HG02885 (cell line): Measurements from ENCODE around the gene CLSTN1.
"Not testable (repeated sequence)": the region's sequence is repeated elsewhere in the genome, so short reads cannot be mapped to it uniquely, and the experiment has no call there.

ENCODE experiments used
- ATAC-seq: cut with Tn5 transposase; IDR thresholded peaks from one replicate; pipeline ENCODE4 v1.9.1; 2021; ENCODE audit warnings: mild to moderate bottlenecking; ENCODE audit not compliant: unreplicated experiment, poor library complexity

CLSTN1 gene

DNA sequence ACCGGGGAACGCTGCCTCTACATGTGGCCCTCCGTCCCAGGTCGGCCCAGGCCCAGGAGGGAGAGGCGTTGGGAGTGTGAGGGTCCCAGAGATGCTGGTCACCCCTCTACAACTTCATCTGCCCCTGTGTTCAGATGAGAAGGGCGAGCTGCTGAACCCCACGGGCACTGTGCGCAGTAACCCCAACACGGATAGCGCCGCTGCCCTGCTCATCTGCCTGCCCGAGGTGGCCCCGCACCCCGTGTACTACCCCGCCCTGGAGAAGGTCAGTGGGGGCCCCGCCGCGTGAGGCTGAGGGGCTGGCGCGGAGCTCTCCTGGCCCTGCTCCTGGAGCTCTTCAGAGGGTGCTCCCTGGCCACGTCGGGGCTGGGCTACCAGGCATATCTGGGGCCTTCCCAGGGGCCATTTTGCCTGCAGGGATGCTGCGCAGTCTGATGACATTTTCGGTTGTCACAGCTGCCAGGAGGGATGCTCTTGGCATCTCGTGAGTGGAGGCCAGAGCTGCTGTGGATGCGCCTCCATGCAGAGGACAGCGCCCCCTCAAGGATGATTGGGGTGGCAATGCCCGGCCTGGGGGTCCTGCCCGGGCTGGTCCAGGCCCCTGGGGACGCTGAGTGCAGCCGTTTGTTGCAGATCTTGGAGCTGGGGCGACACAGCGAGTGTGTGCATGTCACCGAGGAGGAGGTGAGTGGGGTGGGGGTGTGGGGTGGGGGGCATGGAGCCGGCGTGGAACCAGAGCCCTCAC, 103.6 kb downstream of the CLSTN1 start:
- no peak for ATAC-seq

DNA sequence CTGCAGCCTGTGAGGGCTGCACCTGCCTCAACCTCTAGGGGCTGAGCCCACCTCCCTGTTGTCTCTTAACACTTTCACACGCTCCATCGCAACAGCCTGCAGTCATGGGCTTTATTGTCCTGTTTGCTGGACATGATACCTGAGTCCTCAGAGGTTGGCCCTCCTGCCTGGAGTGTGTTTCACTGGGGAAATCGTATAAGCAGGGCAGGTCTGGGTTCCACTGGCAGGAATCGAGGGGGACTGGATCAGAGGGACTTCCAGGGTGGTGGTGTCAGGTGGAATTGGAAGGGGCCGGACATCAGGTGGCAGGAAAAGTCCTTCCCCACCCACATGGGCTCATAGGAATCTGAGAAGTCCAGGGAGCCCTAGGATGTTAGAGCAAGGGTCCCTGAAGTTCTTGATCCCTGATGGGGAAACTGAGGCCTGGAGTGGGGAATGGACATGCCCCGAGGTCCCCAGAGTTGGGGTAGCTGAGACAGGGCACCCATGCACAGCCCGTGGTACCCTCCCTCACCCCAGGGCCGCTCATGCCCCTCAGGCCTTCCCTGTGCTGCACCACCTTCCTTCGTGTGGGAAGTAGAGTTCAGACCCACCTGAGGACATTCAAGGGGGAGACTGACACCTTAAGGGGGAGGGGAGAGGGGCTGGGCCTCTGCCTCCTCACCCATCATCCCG, 105.6 kb downstream of the CLSTN1 start:
- no peak for ATAC-seq

DNA sequence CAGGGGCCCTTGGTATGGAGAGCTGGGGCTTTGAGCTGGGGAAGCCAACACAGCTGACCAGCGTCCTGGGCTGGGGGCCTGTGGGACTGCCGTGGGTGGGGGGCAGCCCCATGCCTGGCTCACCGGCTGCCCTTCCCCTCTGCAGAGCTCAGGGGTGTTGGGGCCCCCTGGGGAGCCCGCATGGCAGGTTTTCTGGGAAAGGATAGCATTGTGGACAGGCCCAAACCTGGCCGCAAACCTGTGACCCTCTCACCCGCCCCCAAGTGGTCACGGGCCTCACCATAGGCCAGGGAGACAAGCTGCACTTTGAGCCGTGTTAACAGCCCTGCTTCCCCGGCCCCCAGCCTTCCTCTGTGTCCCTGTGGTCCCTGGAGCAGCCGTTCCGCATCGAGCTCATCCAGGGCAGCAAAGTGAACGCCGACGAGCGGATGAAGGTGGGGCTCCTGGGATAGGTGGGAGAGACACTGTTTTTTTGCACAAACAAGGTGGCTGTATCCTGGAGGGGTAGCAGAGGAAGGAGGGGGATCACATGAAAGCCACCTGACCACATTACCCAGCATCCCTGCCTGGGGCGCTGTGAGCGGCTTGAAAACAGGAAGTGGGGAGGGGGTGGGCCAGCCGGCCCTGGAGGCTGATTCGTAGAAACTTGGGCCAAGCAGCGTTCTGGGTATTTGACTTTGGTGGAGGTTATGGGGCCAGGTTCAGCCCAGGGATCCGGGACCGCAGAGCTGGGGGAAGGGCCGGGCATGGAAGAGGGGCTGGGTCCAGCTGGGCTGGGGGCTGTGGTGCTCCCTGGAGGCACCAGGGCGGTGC, 106.4 kb downstream of the CLSTN1 start:
- ATAC-seq, result peak; percentile 55

DNA sequence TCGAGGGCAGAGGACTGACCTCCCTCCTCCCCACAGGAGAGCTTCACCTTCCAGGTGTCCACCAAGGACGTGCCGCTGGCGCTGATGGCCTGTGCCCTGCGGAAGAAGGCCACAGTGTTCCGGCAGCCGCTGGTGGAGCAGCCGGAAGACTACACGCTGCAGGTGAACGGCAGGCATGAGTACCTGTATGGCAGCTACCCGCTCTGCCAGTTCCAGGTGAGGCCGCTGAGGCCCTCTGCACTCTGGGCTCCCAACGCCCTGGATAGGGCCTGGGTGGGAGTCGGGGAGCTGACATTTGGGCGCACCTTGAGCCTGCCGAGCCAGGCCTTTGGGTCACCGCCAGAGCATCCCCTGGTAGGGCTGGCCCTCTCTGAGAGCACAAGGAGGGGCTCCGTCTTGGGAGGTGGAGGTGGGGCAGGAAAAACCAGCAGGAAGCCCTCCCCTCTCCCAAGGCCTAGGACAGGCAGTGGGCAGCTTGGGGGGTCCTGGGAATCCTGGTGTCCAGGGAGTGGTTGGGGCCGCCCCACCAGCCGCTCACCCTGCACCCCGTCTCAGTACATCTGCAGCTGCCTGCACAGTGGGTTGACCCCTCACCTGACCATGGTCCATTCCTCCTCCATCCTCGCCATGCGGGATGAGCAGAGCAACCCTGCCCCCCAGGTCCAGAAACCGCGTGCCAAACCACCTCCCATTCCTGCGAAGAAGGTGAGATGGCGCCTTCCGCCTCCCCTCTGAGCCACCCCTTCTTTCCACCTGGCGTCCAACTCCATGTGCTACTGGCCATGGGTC, 107.2 kb downstream of the CLSTN1 start:
- no peak for ATAC-seq

DNA sequence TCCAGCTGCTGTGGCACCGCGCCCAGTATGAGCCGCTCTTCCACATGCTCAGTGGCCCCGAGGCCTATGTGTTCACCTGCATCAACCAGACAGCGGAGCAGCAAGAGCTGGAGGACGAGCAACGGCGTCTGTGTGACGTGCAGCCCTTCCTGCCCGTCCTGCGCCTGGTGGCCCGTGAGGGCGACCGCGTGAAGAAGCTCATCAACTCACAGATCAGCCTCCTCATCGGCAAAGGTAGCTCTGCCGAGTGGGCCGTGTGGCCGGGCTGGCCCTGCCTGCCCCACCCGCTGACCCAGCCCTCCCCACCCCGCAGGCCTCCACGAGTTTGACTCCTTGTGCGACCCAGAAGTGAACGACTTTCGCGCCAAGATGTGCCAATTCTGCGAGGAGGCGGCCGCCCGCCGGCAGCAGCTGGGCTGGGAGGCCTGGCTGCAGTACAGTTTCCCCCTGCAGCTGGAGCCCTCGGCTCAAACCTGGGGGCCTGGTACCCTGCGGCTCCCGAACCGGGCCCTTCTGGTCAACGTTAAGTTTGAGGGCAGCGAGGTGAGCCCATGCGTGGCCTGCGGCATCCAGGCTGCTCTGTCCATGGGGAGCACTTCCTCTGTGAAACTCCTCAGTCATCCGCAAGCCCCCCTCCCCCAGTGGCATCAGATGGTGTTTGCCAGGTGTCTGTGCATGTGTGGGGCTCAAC, 108.1 kb downstream of the CLSTN1 start:
- ATAC-seq, result no peak

DNA sequence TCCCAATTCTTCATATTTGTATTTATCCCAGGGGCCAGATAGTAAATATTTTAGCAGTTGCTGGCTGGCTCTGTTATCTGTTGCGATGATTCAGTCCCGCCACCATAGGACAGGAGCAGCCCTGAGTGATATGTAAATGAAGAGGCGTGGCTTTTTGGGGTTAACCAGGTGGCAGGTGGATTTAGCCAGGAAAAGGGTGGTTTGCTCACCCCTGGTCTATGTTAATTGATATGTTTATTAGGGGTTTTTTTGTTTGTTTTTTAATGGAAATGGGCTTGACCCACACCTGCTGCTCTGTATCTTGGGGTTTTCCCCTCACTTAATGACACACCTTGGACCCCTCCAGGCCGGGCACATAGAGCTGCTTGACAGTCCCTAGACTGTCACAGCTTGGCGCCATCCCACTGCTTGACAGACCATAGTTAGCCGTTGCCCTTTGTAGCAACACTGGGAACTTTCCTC, 109.5 kb downstream of the CLSTN1 start:
- no peak for ATAC-seq

DNA sequence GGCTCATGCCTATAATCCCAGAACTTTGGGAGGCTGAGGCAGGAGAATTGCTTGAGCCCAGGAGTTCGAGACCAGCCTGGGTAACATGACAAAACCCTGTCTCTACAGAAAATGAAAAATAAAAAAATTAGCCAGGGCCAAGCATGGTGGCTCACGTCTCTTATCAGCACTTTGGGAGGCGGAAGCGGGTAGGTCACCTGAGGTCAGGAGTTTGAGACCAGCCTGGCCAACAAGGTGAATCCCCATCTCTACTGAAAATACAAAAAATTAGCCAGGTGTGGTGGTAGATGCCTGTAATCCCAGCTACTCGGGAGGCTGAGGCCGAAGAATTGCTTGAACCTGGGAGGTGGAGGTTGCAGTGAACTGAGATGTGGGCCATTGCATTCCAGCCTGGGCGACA, 111.0 kb downstream of the CLSTN1 start:
- not testable (repeated sequence) for ATAC-seq

DNA sequence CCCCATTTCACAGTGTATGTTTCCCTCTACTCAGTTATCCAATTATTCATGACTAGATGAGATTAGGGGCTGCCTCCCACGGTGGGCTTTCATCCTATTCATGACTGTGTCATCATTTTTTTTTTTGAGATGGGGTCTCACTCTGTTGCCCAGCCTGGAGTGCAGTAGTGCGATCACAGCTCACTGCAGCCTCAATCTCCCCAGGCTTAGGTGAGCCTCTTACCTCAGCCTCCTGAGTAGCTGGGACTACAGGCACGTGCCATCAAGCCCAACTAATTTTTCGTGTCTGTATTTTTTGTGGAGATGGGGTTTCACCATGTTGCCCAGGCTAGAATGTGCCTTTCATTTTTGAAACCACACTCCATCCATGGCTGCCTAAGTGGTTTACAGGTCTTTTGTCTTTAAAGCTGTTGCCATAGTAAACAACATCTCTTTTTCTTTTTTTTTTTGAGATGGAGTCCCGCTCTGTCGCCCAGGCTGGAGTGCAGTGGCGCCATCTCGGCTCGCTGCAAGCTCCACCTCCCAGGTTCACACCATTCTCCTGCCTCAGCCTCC, 112.2 kb downstream of the CLSTN1 start:
- no peak for ATAC-seq

DNA sequence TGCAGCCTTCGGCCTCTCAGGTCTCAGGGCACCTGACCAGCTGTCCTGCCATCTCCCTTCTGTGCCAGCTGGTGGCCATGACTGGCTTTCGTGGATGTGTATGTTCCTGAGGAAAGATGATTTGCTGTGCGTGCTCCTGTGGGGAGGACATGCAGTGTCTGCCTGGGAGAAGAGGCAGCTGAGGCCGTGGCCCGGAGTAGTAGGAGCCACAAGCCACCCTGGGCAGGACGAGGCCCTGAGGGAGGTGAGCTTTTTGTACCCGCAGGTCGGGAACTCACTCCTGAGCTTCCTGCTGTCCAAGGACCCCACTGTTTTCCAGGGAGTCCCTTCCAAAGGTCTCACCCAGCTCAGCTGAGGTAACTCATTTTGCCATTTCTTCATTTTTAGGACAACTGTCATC, 113.7 kb downstream of the CLSTN1 start:
- ATAC-seq, result no peak

DNA sequence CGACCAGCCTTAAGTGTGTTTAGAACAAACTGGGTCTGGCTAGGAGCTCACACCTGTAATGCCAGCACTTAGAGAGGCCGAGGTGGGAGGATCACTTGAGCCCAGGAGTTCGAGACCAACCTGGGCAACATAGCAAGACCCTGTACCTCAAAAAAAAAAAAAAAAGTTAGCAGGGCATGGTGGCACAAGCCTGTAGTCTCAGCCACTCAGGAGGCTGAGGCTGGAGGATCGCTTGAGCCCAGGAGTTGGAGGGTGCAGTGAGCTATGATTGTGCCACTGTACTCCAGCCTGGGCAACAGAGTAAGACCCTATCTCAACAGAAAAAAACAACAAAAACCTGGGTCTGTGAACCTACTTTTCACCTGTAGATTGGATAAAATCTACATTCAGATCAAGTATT, 117.6 kb downstream of the CLSTN1 start:
- no peak for ATAC-seq

DNA sequence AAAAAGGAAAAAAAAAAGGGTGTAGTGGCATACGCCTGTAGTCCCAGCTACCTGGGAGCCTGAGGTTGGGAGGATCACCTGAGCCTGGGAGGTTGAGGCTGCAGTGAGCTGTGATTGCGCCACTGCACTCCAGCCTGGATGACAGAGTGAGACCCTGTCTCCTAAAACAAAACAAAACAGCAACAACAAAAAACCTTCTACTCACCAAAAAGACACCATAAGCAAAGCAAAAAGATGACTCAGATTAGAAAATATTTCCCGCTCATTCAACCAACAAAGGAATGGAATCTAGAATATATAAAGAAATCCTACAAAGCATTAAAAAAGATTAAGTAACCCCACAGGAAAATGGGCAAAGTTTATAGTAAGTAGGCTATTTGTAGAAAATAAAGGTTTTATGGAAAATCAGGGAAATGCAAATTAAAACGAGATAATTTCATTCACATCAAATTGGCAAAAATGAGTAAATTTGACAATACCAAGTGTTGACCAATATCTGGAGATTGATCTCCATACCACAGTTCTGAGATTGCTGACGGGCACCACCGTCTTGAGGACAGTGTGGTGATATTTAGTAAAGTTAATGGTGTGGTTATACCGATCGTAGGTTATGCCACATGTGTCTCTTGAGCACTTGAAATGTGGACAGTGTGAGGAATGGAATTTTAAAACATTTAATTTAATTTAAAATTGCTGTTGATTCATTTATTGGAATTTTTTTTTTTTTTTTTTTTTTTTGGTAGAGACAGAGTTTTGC, 118.2 kb downstream of the CLSTN1 start:
- no peak for ATAC-seq

DNA sequence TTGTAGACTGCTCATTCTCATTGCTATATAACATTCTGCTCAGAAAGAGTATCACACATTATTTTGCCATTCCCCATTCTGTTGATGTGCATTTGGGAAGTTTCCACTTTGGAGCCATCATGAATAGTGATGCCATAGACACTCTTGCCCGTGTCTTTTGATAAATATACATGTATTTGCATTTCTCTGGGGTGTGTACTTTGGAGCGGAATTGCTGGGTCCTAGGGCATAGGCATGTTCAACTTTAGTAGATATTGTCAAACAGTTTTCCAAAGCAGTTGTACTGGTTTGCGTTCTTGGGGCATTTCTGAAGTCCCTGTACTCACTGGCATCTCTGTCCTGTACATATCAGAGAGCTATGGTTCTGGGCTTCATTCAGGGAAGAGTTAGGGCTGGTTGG, 120.1 kb downstream of the CLSTN1 start:
- ATAC-seq, result no peak

DNA sequence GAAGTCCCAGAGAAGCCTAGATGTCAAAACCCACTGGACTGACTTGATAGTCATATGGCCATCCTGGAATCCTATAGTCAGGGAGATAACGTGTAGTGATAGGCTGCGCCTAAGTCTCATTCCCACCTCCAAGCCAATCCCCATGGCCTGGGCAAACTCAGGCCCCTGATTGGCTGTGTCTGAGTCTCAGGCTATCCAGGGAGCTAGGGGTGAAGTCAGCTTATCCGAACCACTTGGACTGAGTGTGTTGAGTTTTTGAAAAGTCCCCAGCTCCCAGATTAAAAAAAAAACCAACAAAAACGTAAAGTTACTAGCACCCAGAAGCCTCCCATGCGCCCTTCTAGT, 120.6 kb downstream of the CLSTN1 start:
- no peak for ATAC-seq

DNA sequence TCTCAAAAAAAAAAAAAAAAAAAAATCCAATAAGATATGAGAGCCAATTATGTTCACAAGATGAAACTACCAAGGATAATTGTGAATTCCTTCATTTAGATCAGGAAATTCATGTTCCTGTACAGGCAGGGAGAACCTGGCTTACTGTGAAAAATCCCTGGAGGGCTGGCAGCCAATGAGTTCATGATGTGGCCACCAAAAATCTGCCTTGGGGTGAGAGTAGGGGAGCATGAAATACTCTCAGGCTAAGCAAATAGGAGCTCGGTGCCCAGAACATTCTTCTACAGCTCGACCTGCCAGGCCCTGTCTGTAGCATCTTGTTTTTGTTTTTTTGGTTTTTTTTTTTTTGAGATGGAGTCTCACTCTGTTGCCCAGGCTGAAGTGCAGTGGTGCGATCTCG, 122.1 kb downstream of the CLSTN1 start:
- no peak for ATAC-seq

DNA sequence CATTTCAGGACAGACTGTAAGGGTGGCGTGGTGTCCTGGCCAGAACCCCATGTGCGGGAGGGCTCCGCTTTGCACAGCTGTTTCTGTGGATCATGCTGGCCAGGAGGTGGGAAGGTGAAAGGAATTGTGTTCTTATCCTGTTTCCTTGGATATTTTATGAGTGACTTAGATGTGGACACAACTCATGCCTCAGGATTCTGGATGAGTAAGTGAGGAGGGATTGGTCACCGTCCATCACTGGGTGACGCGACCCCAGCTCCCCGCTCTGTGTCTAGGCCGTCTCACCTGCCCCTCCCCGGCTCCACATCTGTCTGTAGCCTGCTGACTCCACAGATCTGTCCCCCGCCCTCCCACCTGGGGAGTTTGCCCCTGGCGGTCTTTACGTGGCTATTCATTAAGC, 123.4 kb downstream of the CLSTN1 start:
- no peak for ATAC-seq

DNA sequence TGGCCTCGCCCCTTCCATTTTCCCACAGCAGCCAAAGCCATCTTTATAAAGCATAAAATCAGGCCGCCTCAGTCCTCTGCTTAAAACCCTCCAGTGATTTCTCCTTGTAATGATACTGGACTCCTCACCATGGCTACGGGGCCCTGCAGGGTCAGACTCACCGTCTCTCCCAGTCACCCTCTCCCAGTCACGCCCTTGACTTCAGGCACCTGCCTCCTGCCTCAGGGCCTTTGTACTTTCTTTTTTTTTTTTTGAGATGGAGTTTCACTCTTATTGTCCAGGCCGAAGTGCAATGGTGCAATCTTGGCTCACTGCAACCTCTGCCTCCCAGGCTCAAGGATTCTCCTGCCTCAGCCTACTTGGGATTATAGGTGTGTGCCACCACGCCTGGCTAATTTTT, 124.4 kb downstream of the CLSTN1 start:
- no peak for ATAC-seq

DNA sequence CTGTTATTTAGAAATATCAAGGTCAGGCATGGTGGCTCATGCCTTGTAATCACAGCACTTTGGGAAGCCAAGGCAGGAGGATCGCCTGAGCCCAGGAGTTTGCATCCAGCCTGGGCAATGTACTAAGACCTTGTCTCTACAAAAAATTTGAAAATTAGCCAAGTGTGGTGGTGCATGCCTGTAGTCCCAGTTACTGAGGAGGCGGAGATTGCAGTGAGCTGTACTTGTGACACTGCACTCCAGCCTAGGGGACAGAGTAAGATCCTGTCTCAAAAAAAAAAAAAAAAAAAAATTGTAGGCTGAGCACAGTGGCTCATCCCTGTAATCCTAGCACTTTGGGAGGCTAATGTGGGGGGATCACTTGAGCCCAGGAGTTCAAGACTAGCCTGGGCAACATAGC, 127.0 kb downstream of the CLSTN1 start:
- ATAC-seq, result no peak

DNA sequence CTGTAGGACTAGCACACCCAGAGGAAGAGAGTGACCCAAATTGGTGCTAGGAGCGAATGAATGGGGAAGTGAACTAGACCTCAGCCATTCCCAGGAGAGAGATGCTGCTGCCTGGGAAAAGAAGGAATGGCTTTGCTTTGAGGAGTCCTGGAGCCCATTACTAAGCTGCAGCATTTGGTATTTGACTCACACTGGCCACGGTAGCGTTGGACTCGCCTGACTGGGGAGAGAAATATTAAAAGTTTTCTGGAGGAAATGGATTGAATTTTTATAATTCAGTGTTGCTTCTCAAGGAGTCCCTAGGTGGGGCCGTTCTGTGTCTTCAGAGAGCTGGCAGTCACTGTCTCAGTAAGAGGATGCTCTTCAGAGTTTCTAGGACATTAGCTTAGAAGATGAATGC, 132.1 kb downstream of the CLSTN1 start:
- ATAC-seq, result no peak

DNA sequence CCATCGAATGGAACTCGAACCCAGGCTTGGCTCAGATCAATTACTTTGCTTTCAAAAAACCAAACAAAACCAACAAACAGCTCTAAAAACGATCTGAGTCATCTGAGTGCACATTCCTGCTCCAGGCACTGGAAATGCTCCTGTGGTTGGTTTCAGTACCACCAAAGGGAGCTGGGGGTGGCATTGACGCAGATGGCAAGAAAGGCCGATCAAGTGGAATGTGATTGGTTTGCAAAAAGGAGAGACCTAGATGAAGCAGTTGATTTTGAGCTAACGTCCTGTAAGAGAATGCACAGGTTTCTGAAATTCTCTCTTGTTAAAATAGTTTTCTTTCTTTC, 132.7 kb downstream of the CLSTN1 start:
- ATAC-seq, result no peak
